AG09309 (cell line): ENCODE data around the gene GPHN.

ENCODE experiments used
- DNase-seq: peaks from one replicate; pipeline ENCODE4 v3.0.0-alpha.2; 2010; ENCODE audit warnings: low read depth
- H3K4me3 ChIP-seq: 2 replicates; pipeline ENCODE4 v1.5.1; 2011; ENCODE audit warnings: mild to moderate bottlenecking, low read depth, low read length, moderate library complexity; ENCODE audit not compliant: control insufficient read depth
- TF ChIP-seq, protein P1 (sequence below): IDR thresholded peaks from 2 replicates; pipeline ENCODE4 v1.5.1; 2011; ENCODE audit warnings: mild to moderate bottlenecking, low read depth, low read length, inconsistent platforms; ENCODE audit not compliant: insufficient read depth, control insufficient read depth; ENCODE audit errors: missing control alignments

The GPHN gene

GRCh38 chr14:67228325-67228984 is 720.5 kb downstream of the GPHN start:
- H3K4me3 ChIP-seq = no peak overlapping the region; the same call in 1 of the 2 replicates
- peak; percentile 32 for DNase-seq
- TF ChIP-seq, protein P1, sequence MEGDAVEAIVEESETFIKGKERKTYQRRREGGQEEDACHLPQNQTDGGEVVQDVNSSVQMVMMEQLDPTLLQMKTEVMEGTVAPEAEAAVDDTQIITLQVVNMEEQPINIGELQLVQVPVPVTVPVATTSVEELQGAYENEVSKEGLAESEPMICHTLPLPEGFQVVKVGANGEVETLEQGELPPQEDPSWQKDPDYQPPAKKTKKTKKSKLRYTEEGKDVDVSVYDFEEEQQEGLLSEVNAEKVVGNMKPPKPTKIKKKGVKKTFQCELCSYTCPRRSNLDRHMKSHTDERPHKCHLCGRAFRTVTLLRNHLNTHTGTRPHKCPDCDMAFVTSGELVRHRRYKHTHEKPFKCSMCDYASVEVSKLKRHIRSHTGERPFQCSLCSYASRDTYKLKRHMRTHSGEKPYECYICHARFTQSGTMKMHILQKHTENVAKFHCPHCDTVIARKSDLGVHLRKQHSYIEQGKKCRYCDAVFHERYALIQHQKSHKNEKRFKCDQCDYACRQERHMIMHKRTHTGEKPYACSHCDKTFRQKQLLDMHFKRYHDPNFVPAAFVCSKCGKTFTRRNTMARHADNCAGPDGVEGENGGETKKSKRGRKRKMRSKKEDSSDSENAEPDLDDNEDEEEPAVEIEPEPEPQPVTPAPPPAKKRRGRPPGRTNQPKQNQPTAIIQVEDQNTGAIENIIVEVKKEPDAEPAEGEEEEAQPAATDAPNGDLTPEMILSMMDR = no peak
